Measurements from ENCODE around the gene FMN2. TPM values are rescaled to one million over a fixed set of nuclear protein-coding genes. Genes with fewer than 3 reads are reported as not detected.

The FMN2 gene
- total and polyA plus RNA-seq, 4 donors = 0.14 to 2.7 (median 1.2) TPM

DNA sequence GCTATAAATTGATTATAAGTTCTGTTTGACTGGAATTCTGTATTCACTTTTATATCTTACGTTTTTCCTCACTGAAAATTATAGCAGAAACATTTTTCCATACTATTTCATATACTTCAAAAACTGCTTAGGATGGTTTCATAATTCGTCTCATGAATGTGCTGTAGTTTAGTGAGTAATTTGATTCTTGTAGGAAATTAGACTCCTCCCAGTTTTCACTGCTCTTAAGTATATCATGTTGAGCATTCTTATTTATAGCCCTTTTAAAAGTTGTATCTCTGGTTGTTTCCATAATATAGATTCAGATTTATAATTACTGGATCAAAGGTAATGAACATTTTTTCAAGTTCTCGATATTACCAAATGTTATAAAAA, 250.6 kb downstream of the FMN2 start:
- no peak for ATAC-seq (ENCODE audit: insufficient read depth, low FRiP score)
- H3K4me3 ChIP-seq = no peak overlapping the region
- H3K4me1 ChIP-seq (ENCODE audit: control insufficient read depth in 5 of 5, insufficient read depth in 5 of 5, low read length in 5 of 5) = peaks cover 0 to 11% (median 0%) of the 10 kb centered on the region in 5 donors
- DNase-seq = no peak
- WGBS, 2 donors = 75 to 85% methylated on average over 3 of the region's 3 CpGs
- H3K36me3 ChIP-seq (ENCODE audit: control insufficient read depth in 4 of 4, insufficient read depth in 4 of 4, low read length in 4 of 4) = no peaks in the 10 kb centered on the region
- H3K27me3 ChIP-seq (ENCODE audit: control insufficient read depth in 3 of 3, insufficient read depth in 3 of 3, low read length in 2 of 3) = no peaks in the 10 kb centered on the region
- no peaks in the 10 kb centered on the region for H3K9me3 ChIP-seq (ENCODE audit: control insufficient read depth in 4 of 4, insufficient read depth in 3 of 4, low read length in 3 of 4)
- TF ChIP-seq, protein P1, sequence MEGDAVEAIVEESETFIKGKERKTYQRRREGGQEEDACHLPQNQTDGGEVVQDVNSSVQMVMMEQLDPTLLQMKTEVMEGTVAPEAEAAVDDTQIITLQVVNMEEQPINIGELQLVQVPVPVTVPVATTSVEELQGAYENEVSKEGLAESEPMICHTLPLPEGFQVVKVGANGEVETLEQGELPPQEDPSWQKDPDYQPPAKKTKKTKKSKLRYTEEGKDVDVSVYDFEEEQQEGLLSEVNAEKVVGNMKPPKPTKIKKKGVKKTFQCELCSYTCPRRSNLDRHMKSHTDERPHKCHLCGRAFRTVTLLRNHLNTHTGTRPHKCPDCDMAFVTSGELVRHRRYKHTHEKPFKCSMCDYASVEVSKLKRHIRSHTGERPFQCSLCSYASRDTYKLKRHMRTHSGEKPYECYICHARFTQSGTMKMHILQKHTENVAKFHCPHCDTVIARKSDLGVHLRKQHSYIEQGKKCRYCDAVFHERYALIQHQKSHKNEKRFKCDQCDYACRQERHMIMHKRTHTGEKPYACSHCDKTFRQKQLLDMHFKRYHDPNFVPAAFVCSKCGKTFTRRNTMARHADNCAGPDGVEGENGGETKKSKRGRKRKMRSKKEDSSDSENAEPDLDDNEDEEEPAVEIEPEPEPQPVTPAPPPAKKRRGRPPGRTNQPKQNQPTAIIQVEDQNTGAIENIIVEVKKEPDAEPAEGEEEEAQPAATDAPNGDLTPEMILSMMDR (IDR thresholded peaks at IDR 0.05; ENCODE audit: control extremely low read depth, extremely low read depth) = no peak
- no peak overlapping the region for H3K9ac ChIP-seq (ENCODE audit: insufficient read depth in 1 of 2, low read length in 2 of 2)
- H3K27ac ChIP-seq (ENCODE audit: low read depth in 1 of 2, low read length in 1 of 2) = no peak overlapping the region

DNA sequence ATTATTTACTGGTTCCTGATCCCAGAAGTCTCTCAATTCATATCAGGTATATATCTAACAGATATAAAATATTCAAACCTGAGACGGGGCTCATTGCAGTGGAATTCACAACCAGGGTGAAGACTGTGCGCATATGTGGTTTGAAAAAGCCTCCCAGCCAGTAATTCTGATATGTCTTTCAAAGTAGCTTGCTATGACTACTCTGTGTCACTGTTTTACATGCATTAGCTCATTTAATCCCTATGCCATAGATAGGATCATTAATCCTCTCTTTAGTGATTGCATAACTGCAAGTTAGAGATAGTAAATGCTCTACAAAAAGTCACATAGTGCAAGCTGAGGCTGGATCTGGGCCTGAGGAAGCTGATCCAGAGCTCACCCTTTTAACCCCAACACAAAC, 251.4 kb downstream of the FMN2 start:
- no peak for DNase-seq

GRCh38 chr1:240343966-240344365, 252.3 kb downstream of the FMN2 start:
- no peak for ATAC-seq (ENCODE audit: insufficient read depth, low FRiP score)
- Histone ChIP-seq H3K9me3 (ENCODE audit: control insufficient read depth in 4 of 4, insufficient read depth in 3 of 4, low read length in 3 of 4) (no peaks in the 10 kb centered on the region), H3K27ac (ENCODE audit: low read depth in 1 of 2, low read length in 1 of 2) (no peak overlapping the region), H3K4me1 (ENCODE audit: control insufficient read depth in 5 of 5, insufficient read depth in 5 of 5, low read length in 5 of 5) (peaks cover 0 to 8% (median 0%) of the 10 kb centered on the region in 5 donors), H3K4me3 (no peak overlapping the region), H3K27me3 (ENCODE audit: control insufficient read depth in 3 of 3, insufficient read depth in 3 of 3, low read length in 2 of 3) (no peaks in the 10 kb centered on the region), H3K9ac (ENCODE audit: insufficient read depth in 1 of 2, low read length in 2 of 2) (no peak overlapping the region), H3K36me3 (ENCODE audit: control insufficient read depth in 4 of 4, insufficient read depth in 4 of 4, low read length in 4 of 4) (no peaks in the 10 kb centered on the region)
- DNase-seq = peak in 1 of 3 donors; percentile 26
- TF ChIP-seq, protein P1 (IDR thresholded peaks at IDR 0.05; ENCODE audit: control extremely low read depth, extremely low read depth) = no peak

More for the DNA sequence above, 251.4 kb downstream of the FMN2 start:
- H3K27me3 ChIP-seq (ENCODE audit: control insufficient read depth in 3 of 3, insufficient read depth in 3 of 3, low read length in 2 of 3) = no peaks in the 10 kb centered on the region
- H3K4me3 ChIP-seq = no peak overlapping the region
- no peak for ATAC-seq (ENCODE audit: insufficient read depth, low FRiP score)
- H3K36me3 ChIP-seq (ENCODE audit: control insufficient read depth in 4 of 4, insufficient read depth in 4 of 4, low read length in 4 of 4) = no peaks in the 10 kb centered on the region
- 69 to 73% methylated on average over 2 of the region's 2 CpGs for WGBS, 2 donors
- no peak overlapping the region for H3K9ac ChIP-seq (ENCODE audit: insufficient read depth in 1 of 2, low read length in 2 of 2)
- no peaks in the 10 kb centered on the region for H3K9me3 ChIP-seq (ENCODE audit: control insufficient read depth in 4 of 4, insufficient read depth in 3 of 4, low read length in 3 of 4)
- H3K4me1 ChIP-seq (ENCODE audit: control insufficient read depth in 5 of 5, insufficient read depth in 5 of 5, low read length in 5 of 5) = peaks cover 0 to 6% (median 0%) of the 10 kb centered on the region in 5 donors
- no peak overlapping the region for H3K27ac ChIP-seq (ENCODE audit: low read depth in 1 of 2, low read length in 1 of 2)
- TF ChIP-seq, protein P1 (IDR thresholded peaks at IDR 0.05; ENCODE audit: control extremely low read depth, extremely low read depth) = no peak

DNA sequence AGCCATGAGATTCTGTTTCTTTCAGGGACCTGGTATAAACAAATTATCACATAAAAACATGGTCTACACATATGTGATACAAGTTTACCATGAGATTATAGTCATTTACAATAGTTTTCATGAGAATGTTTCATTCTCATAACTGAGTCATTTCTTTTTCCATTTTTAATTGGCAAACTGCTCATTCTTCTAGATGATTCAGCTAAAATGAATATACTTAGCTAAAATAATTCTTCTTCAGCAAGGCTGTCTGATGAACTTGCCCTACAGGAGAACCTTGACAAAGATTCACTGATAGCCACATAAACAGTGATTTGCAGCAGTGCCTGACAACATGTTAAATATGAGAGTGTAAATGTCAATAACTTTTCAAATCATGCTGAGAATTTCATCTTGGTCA, 253.2 kb downstream of the FMN2 start:
- no peak overlapping the region for H3K9ac ChIP-seq (ENCODE audit: insufficient read depth in 1 of 2, low read length in 2 of 2)
- no peaks in the 10 kb centered on the region for H3K27me3 ChIP-seq (ENCODE audit: control insufficient read depth in 3 of 3, insufficient read depth in 3 of 3, low read length in 2 of 3)
- no peak for ATAC-seq (ENCODE audit: insufficient read depth, low FRiP score)
- H3K27ac ChIP-seq (ENCODE audit: low read depth in 1 of 2, low read length in 1 of 2) = no peak overlapping the region
- no peaks in the 10 kb centered on the region for H3K36me3 ChIP-seq (ENCODE audit: control insufficient read depth in 4 of 4, insufficient read depth in 4 of 4, low read length in 4 of 4)
- DNase-seq = no peak
- no peak overlapping the region for H3K4me3 ChIP-seq
- peaks cover 0 to 10% (median 0%) of the 10 kb centered on the region in 5 donors for H3K4me1 ChIP-seq (ENCODE audit: control insufficient read depth in 5 of 5, insufficient read depth in 5 of 5, low read length in 5 of 5)
- TF ChIP-seq, protein P1 (IDR thresholded peaks at IDR 0.05; ENCODE audit: control extremely low read depth, extremely low read depth) = no peak
- H3K9me3 ChIP-seq (ENCODE audit: control insufficient read depth in 4 of 4, insufficient read depth in 3 of 4, low read length in 3 of 4) = no peaks in the 10 kb centered on the region
